Measurements from ENCODE around the gene SNURF. TPM values are rescaled to one million over a fixed set of nuclear protein-coding genes. Genes with fewer than 3 reads are reported as not detected.
"Not testable (repeated sequence)": the region's sequence is repeated elsewhere in the genome, so short reads cannot be mapped to it uniquely, and the experiment has no call there.

SNURF gene
- total RNA-seq, 1 donor: 5.1 TPM

GRCh38 chr15:24966364-24967103 lies 11.7 kb downstream of the SNURF start:
- no peak for DNase-seq (ENCODE audit: low read depth in 2 of 3, low spot score in 2 of 3)

GRCh38 chr15:24971052-24971451 lies 16.3 kb downstream of the SNURF start:
- DNase-seq (ENCODE audit: low read depth in 2 of 3, low spot score in 2 of 3): no peak

GRCh38 chr15:24971772-24972171 lies 17.0 kb downstream of the SNURF start:
- no peak for DNase-seq (ENCODE audit: low read depth in 2 of 3, low spot score in 2 of 3)

- DNase-seq (ENCODE audit: low read depth in 2 of 3, low spot score in 2 of 3): not testable (repeated sequence)
Observed at GRCh38 chr15:24972707-24973106, 17.9 kb downstream of the SNURF start.

GRCh38 chr15:24976932-24977331 lies 22.1 kb downstream of the SNURF start:
- DNase-seq (ENCODE audit: low read depth in 2 of 3, low spot score in 2 of 3): no peak

- DNase-seq (ENCODE audit: low read depth in 2 of 3, low spot score in 2 of 3): no peak
Observed at GRCh38 chr15:24977686-24978085, 22.9 kb downstream of the SNURF start.

- DNase-seq (ENCODE audit: low read depth in 2 of 3, low spot score in 2 of 3): no peak
Observed at GRCh38 chr15:24985224-24985623, 30.4 kb downstream of the SNURF start.

- DNase-seq (ENCODE audit: low read depth in 2 of 3, low spot score in 2 of 3): no peak
Observed at GRCh38 chr15:24986653-24987052, 31.9 kb downstream of the SNURF start.

Small RNA genes within 50 kb of the gene (small RNA-seq; reads per million reads assigned to genes)
- gene AC090602.1 (not detected), gene AC124312.4 (not detected), gene AC124312.5 (not detected)

Other genes with a start within 250 kb of the SNURF start
- gene SNRPN, start within 50 bp of the SNURF start, total RNA-seq: 74.9 TPM

Measured in hematopoietic multipotent progenitor cell (in vitro differentiated cells).